ENCODE measurements around the gene PLCH2.
"Not testable (repeated sequence)": the region's sequence is repeated elsewhere in the genome, so short reads cannot be mapped to it uniquely, and the experiment has no call there.

The PLCH2 gene, protein sequence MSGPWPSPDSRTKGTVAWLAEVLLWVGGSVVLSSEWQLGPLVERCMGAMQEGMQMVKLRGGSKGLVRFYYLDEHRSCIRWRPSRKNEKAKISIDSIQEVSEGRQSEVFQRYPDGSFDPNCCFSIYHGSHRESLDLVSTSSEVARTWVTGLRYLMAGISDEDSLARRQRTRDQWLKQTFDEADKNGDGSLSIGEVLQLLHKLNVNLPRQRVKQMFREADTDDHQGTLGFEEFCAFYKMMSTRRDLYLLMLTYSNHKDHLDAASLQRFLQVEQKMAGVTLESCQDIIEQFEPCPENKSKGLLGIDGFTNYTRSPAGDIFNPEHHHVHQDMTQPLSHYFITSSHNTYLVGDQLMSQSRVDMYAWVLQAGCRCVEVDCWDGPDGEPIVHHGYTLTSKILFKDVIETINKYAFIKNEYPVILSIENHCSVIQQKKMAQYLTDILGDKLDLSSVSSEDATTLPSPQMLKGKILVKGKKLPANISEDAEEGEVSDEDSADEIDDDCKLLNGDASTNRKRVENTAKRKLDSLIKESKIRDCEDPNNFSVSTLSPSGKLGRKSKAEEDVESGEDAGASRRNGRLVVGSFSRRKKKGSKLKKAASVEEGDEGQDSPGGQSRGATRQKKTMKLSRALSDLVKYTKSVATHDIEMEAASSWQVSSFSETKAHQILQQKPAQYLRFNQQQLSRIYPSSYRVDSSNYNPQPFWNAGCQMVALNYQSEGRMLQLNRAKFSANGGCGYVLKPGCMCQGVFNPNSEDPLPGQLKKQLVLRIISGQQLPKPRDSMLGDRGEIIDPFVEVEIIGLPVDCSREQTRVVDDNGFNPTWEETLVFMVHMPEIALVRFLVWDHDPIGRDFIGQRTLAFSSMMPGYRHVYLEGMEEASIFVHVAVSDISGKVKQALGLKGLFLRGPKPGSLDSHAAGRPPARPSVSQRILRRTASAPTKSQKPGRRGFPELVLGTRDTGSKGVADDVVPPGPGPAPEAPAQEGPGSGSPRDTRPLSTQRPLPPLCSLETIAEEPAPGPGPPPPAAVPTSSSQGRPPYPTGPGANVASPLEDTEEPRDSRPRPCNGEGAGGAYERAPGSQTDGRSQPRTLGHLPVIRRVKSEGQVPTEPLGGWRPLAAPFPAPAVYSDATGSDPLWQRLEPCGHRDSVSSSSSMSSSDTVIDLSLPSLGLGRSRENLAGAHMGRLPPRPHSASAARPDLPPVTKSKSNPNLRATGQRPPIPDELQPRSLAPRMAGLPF (N-terminal part only)

DNA sequence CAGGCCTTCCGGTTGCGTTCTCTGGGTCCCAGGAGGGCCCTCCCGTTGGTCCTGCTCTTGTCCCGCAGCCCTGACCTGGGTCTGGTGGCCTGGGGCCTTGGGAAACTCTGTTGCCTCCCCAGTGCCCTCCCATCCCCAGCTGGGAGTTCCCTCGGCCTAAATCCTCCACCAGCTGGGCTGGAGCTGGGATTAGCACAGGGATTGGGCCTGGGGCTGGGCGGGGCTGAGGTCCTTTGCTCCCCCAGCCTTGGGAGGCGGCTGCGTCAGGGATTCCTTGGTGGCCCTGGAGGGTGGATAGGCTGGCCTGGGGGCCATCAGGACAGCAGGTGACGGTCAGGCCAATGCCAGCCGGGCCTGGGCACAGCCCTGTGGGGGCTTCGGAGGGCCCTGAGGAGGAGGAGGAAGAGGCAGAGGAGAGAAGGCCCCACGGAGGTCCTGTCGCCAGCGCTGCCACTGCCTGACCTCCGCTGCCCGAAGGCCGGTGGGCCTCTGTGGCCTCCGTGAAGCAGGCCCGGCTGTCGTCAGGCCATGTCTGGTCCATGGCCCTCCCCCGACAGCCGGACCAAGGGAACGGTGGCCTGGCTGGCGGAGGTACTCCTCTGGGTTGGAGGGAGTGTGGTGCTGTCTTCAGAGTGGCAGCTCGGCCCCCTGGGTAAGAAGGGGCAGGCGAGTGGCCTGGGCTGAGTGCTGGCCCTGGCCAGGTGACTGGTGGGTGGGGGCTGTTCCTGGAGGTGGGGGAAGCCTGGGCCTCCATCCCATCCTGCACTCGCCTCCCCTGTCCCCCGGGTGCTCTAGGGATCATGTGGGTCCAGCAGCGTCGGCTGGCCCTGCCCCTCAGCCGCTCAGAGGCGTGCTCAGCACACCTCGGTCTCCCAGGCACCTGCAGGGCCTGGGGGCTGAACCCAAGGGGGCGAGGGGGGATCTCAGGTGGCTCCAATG is at the start of gene PLCH2:
Gene PLCH2 (plus strand): TSS at position 229 of the 939 bp plus-strand sequence. CDS start 300 bp downstream, at position 529.
- DNase-seq: no peak

DNA sequence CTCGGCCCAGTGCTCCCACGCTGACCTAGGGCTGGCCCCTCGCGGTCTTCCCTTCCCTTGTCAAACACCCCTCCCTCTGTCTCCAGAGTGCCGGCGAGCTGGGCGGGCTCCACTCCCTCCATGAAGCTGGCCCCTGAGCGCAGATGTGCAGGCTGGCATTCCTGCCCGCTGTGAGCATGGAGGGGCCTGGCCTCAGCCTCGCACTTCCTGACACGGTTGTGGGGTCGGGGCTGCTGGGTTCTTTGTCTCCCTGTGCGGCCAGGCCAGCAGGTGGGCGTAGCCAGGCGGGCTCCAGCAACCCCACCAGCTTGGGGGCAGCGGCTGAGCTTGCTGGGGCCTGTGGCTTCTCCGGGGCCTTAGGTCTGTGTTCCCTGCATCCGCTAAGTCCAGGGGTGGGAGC is 49.5 kb upstream of the PLCH2 start:
- no peak for DNase-seq

DNA sequence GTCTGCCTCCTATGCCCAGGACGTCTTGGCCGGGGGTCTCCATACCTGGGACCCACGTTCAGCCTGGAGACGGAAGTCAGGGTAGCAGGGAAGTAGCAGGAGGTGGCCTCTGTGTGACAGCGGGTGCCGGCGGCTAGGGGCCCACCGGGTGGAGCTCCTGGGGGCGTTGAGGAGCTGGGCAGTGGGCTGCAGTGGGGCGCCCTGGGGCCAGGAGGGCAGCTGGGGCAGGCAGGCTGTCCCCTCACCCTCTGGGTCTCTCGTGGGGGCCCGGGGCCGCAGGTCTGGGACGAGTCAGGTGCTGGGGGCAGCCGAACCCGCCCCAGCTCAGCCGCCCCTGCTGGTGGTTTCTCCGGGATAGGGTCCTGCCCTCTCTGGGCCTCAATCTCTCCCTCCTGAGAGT is 49.0 kb upstream of the PLCH2 start:
- DNase-seq: no peak

DNA sequence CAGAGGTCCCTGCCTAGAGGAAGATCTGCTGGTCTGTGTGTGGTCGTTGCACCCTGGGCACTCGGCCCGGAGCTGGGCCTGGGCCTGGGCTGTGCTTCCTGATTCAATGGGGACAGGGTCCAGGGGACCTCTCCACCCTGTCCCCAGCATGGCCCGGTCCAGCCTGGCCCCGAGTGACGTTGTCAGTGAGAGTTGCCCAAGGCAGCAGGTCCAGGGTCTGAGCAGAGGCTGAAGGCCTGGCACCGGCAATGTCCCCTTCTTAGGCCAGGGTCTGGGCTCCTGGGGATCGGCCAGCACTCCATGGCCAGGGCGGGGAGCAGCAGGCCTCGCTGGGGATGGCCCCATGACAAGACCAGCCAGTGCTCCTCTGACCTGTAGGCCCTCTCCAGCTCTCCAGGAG is 48.1 kb upstream of the PLCH2 start:
- DNase-seq: no peak

DNA sequence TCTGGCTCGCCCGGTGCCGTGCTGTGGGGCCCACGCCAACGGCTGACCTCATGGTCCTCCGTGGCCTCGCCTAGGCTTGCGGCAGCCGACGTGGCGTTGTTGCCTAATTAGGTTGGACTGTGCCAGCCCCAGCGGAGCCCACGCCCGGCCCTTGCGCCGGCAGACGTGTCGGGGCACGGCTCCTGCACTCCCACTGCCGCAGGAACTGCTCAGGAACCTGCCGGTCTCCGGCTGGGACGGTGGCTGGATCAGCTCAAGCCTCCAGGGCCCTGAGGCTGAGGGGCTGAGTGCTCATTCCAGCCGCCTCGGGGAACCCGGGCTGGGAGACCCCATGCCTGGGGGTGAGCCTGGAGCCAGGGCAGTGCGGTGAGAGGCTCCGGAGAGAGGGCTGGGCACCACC is 47.6 kb upstream of the PLCH2 start:
- no peak for DNase-seq

DNA sequence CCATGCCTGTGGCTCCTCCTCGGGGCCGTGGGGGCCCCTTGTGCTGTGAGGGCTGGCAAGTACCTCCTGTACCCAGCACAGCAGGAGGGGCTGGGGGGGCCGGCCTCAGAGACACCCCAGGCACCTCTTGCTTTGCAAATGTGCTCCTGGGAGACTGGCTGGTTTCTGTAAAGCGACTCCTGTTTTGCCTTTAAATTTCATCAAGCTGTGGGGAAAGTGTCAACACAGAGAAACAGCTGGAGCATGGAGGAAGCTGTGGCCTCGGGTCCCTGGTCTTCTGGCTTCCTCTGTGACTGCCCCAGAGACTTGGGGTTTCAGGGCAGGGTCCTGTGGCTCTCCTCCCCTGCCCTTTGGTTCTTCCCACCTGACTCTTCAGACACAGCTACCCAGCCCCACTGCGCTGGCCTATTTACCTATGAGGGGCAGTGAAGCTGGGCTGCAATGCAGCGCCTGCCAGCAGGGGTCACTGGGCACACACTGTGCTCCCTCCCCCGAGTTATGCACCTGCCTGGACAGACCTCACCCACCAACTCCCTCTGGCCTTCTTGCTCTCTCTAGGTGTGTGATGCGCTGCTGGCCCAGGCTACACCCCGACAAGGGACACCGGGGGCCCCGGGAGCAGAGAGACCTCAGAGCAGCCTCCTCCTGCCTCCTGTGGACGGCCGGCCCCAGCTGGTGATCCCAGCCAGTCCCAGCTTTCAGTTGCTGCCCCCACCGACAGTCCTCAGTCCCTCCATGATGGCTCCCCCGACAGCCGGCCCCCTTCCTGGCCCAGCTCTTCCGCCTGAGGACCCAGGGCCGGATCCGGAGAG is 46.1 kb upstream of the PLCH2 start:
- DNase-seq: no peak

DNA sequence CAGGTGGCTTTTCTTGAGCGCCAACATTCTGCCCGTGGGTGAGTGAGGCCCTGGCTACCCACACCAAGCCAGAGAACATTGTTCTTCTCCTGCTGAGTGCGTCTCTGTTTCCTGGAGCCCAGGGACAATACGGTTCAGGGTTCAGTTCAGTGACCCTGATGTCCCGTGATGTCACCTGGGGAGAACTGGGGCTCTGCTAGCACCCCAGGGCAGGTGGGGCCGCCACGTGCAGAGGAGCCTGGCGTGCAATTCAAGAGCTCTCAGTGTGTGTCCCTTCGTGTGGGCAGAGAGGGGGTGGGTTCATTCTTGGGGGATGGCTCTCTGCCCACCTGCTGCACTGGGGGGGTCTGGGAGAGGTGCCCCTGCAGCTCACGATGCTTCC is 45.5 kb upstream of the PLCH2 start:
- DNase-seq: no peak

DNA sequence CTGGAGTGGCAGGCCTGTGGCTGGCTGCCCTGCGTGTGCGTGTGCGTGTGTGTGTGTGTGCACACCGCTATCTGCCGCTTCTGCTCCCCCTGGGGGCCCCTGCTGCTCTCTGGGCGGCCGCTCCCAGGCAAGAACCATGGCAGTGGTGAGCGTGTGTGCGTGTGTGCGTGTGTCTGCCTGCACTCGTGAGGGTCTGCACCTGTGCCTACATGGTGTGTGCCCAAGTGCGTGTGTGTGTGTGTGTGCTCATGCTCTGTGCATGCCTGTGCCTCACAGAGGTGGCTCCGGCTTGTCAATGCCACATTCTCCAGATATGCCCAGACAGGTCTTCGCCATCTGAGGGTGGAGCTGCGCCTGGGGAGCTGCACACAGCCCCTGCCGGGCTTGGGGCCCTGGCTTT is 45.0 kb upstream of the PLCH2 start:
- DNase-seq: no peak

DNA sequence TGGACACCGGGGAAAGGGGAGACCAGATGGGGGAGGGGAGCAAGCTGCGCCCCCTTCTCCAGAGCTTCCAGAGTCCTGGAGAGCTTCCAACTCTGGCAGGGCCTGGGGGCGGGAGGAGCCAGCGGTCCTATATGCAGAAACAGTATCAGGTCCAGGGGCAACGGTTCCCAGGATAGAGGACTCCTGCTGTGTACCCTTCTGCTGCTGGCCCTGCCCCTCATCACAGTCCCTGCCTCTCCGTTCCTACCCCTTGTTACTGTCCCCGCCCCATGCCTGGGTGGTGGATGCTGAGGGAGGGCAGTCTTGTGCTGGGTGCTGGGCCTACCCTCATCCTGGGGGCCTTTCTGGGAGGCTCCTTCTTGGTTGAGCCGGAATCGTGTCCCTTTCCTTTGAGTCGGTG is 44.6 kb upstream of the PLCH2 start:
- no peak for DNase-seq

DNA sequence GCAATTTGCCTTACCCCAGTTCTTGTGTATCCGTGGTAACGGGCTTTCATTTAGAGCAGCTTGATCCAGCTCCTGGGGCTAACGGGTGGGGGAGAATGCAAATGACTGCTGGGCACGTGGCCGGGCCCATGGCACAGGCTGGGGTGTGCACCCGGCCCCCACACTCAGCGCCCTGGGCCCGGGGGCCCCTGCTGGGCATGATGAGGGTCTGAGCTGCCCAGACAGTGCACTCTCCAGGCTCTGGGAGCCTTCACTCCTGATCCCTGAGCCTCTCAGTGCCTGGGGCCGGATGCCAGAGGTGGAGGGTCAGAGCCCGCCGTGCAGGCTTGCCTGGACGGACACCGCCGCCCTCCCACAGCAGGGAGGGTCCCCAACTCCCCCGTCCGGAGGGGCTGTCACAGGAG is 43.6 kb upstream of the PLCH2 start:
- DNase-seq: no peak

DNA sequence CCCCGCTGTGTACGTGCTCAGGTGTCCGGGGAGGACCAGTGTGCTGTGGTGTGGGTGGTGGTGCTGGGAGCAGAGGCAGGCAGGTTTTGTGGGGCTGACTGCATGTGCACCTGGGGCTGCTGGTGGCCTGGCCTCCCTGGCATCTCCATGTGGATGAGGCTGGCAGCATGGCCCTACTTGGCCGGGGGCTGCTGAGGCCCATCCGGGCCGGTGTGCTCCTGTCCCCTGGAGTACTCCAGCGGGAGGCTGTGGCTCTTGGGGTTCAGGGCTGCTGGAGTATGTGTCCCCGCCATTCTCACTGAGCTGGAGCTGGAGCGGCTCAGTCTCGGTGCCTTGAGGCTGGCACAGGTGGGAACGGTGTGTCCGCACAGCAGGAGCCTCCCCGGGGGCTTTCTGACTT is 42.9 kb upstream of the PLCH2 start:
- DNase-seq: no peak

DNA sequence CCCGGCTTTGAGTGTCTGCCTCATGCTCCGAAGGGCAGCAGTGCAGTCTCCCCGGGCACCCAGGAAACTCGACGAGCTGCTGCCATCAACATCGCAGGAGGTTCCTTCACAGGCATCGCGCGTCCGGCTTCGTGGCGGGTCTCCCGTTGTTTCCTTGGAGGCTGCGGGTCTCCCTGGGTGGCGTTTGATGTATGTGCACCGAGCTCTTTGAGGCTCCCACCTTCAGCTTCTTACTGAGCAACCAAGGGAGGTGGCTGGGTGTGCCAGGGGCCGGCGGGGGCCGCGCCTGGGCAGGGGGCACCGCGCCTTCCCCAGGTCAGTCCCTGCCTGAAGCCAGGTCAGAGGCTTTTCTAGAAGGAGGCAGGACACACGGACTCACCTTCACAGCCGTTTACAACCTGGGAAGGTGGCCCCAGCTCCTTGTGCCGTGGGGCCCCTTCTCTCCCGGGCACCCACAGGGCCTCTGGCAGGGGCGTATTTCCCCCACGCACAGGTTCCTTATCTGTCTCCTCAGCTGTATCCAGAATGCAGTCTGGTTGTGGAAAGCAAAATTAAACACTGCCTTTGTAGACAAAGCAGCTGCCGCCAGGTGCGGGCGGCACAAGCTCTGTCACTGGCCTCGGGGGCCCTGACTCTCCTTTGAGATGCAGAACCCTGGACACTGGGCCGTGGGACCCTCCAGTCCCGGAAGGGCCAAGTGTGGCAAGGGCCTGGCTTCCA is 42.0 kb upstream of the PLCH2 start:
- no peak for DNase-seq

DNA sequence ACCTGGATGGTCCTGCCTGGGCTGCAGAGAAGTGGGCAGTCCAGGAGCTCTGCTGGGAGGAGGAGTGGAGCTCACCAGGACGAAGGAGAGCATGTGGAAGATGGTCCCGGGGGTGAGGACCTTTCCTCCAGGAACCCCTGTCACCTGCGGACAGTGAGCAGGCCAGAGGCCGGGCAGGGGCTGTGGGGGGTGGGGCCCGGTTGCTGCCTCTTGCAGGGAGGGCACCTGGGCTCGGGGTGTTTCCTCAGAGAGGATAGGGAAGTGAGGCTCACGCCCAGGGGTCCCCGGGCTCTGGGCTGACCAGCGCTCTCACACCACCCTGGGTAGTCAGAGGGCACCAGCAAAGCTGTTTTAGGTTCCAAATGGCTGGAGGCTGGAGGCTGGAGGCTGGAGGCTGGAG is 41.0 kb upstream of the PLCH2 start:
- DNase-seq: no peak

DNA sequence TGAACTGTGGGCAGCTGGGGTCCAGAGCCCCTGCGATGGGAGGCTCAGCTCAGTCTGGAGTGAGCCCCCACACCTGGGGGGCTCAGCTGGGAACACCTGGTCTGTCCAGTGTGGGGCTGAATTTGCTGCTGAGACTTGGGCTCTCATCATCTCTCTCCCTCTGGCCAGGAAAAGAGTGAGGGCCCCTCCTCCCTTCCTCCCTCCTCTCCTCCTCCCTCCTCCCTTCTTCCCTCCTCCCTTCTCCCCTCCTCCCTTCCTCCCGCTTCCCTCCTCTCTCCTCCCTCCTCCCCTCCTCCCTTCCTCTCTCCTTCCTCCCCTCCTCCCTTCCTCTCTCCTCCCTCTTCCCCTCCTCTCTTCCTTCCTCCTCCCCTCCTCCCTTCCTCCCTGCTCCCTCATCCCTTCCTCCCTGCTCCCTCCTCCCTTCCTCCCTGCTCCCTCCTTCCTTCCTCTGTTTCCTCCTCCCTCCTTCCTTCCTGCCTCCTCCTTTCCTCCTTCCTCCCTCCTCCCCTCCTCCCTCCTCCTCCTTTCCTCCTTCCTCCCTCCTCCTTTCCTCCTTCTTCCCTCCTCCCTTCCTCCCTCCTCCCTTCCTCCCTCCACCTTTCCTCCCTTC is 40.2 kb upstream of the PLCH2 start:
- DNase-seq: no peak

DNA sequence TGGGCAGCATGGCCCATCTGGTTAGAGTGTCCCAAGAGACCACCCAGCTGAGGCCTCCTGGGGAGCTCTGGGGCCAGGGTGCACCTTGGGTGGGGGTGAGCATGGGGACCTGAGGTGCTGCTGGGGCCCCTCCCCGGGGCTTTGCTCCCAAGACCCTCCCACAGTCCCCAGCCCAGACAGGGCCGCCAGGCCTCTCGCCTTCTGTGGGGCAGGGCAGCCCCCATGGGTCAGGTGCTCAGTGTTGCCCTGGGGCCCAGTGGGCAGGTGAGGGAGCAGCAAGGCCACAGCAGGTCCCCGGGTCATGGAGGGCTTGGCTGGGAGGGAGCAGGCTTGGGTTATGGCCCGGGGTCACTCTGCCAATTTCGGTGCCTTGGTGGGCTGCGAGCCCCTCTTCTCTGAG is 39.2 kb upstream of the PLCH2 start:
- DNase-seq: no peak

DNA sequence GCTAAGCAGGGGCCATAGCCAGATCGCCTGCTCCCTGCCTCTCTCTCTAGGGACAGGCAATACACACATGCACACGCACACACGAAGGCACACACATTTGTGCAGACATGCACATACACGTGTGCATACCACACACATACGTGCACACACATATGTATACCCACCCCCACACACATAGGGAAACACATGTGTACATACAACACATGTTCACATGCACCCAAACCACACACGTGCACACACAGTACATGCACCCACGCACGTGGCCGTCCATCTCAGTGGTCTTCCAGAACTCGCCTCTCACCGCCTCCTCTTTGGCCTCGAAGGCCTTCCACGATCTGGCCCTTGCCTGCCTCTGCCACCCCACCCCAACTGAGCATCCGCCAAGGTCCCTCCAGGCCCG is 38.5 kb upstream of the PLCH2 start:
- DNase-seq: no peak

DNA sequence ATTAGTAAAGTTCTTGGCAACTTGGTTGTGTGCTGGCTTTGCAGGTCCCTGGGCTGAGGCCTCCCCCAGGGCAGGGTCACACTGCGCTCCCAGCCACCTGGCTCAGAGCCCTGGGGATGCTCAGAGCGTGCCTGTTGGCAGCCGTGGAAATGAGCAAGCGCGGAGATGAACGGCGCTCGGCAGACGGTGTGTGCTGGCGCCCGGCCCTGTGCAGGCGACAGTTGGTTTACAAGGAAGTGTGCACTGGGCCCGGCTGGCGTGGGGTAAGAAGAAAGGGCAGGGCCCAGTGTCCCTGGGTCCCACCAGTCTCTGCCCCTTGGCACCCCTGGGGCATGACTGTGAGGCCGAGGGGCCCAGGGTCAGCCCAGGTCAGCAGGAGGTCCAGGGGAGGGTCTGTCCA is 38.1 kb upstream of the PLCH2 start:
- DNase-seq: no peak

DNA sequence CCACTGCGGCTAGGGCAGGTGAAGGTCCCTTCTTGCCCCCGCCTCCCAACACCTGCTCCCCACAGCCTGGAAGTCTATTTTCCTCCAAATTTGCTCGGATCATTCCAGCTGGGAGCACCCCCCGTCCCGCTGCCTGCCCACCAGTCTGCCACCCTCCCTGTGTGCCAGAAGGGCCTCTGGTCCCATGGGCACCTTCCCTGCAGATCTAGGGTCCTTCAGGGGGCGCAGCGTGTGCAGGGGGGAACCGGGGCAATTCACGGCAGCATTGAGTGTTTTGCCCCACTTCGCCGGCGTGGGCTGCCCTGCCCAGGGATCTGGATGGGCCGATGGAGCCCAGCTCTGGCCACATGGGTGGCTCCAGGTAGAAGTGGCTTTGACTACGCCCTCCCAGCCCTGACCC is 37.4 kb upstream of the PLCH2 start:
- DNase-seq: no peak

DNA sequence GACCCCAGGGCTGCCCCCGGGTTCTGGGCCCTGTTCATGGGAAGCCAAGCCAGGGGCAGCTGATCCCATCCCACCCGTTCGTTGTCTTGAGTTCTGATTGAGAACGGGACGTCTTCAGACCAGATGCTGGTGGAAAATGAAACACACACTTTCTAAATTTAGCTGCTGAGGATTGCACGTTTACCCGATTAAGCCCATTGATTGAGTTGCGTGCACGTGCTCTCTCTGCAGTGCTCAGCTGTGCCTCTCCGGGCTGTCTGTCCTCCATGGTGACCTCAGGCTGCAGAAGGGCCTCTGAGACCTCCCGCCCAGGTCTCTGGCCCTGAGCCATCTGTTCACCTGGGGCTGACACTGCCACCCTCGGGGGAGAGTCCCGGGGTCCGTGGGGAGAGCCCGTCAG is 36.7 kb upstream of the PLCH2 start:
- no peak for DNase-seq

DNA sequence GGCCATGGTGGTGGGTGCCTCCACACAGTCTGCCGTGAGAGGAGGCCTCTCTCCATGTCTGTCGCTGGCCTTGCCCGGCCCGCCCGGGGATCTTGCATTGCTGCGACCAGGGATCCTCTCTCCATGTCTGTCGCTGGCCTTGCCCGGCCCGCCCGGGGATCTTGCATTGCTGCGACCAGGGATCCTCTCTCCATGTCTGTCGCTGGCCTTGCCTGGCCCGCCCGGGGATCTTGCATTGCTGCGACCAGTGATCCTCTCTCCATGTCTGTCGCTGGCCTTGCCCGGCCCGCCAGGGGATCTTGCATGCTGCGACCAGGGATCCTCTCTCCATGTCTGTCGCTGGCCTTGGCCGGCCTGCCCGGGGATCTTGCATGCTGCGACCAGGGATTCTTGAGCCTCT is 35.7 kb upstream of the PLCH2 start:
- not testable (repeated sequence) for DNase-seq

All from SIG-M5 (cell line).